Activated T-cell treated with anti-CD3 and anti-CD28 coated beads for 48 hours (primary cell): ENCODE data around the gene NR4A3.

Source experiments
- DNase-seq: peaks from one replicate; pipeline ENCODE4 v3.0.0-alpha.2; 2020; ENCODE audit warnings: low read depth

Gene NR4A3

GRCh38 chr9:99878651-99879050, 57.0 kb downstream of the NR4A3 start:
- no peak for DNase-seq

- peak; percentile 27 for DNase-seq
These were observed 60.1 kb downstream of the NR4A3 start for GRCh38 chr9:99881769-99882168.

- no peak for DNase-seq
These were observed 64.1 kb downstream of the NR4A3 start for GRCh38 chr9:99885747-99886146.

- no peak for DNase-seq
These were observed 67.4 kb downstream of the NR4A3 start for GRCh38 chr9:99889120-99889519.

- no peak for DNase-seq
These were observed 73.1 kb downstream of the NR4A3 start for GRCh38 chr9:99894826-99895225.

GRCh38 chr9:99895510-99895909, 73.8 kb downstream of the NR4A3 start:
- DNase-seq = no peak

GRCh38 chr9:99896119-99896518, 74.4 kb downstream of the NR4A3 start:
- DNase-seq = no peak

GRCh38 chr9:99903393-99903792, 81.7 kb downstream of the NR4A3 start:
- DNase-seq = no peak

GRCh38 chr9:99905833-99906402, 84.2 kb downstream of the NR4A3 start:
- no peak for DNase-seq

- DNase-seq = peak; percentile 70
These were observed 84.9 kb downstream of the NR4A3 start, which contains the start of gene STX17 for GRCh38 chr9:99906403-99907207. Gene STX17, plus strand, starts transcription at chr9:99906654. Its CDS starts 8,586 bp downstream, at chr9:99915240.

- no peak for DNase-seq
These were observed 85.5 kb downstream of the NR4A3 start for GRCh38 chr9:99907208-99907532.

GRCh38 chr9:99911600-99911999, 89.9 kb downstream of the NR4A3 start:
- DNase-seq = no peak
